HG02623 (cell line): ENCODE measurements around the gene AMACR.

Experiments used
- ATAC-seq: cut with Tn5 transposase; IDR thresholded peaks from one replicate; pipeline ENCODE4 v1.9.1; 2021; ENCODE audit warnings: moderate library complexity; ENCODE audit not compliant: unreplicated experiment

AMACR gene

DNA sequence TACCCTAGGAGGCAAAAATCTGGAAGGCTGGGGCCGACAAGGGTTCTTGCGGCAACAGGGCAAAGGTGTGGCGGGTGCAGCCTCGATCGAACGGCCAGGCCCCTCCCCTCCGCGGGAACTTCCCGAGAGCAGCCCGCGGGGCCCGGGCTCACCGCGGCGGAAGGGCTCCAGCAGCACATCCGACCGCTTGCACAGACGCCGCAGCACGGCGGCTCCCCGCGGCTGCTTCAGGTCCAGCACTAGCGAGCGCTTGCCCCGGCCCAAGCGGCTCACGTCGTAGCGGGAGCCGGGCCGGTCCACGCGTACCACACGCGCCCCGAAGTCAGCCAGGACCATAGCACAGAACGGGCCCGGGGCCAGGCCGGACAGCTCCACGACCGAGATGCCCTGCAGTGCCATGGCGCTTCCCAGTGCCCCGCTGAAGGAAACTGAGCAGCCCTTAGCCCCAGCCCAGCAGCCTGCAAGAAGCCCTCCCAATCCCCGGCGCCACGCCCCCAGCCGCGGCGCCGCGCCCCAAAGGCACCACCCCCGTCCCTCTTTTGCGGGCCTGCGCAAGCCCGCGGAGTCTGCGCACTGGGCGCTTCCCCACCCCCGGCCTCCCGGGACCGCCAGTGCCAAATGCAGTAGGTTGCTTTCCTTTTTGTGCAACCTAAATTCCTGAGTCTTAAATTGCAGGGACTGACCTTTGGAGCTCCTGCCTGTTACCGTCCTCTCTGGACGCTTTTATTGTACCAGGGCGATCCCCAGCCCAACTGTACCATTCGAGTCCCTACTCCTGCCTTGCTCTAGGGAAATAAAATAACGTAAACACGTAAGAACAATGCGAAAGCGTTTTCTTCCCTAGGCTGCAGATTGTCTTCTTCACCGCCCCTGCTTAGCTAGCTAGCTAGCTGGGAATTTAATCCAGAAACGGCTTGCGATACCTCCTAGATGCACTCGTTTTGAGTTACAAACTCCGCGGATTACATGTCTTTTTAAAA lies at the start of gene AMACR:
TSS of gene AMACR (minus strand) at position 430 of the 980 bp plus-strand sequence. CDS start at position 399, 31 bp downstream.
- ATAC-seq, result peak; percentile 85

GRCh38 chr5:34057569-34057968 lies 49.7 kb upstream of the AMACR start:
- no peak for ATAC-seq

GRCh38 chr5:34057118-34057517 lies 49.3 kb upstream of the AMACR start:
- ATAC-seq, result no peak

DNA sequence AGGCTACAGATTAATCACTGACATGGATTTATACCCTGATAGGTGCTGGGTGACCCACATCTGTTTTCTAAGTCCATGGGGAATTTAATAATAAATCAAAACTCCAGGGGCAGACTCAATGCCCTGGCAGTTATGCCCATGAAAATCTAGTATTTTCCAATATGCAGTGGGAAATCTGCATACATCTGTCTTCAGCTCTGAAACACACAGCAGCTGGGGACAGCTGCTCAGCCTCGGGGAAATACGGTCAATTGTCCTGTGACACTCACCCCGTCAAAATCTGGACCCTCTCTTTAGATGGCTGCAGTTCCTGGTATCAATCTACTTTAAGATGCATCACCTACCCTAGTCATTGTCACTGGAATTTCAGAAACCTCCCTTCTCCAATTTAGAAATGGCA lies 47.8 kb upstream of the AMACR start:
- no peak for ATAC-seq

DNA sequence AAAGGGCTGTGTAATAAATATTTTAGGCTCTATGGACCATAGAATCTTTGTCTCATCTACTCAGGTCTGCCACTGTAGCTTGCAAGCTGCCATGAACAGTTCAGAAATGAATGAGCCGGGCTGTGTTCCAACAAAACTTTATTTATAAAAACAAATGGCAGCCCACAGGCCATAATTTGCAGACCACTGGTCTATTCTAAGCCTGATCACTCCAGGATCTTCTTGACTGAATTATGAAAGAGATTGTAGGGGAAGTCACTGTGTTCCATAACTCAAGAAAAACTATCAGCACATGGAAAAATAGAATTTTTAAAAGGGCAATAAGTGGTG lies 46.5 kb upstream of the AMACR start:
- ATAC-seq, result no peak

GRCh38 chr5:34053571-34054399 lies 45.9 kb upstream of the AMACR start:
- ATAC-seq, result no peak

DNA sequence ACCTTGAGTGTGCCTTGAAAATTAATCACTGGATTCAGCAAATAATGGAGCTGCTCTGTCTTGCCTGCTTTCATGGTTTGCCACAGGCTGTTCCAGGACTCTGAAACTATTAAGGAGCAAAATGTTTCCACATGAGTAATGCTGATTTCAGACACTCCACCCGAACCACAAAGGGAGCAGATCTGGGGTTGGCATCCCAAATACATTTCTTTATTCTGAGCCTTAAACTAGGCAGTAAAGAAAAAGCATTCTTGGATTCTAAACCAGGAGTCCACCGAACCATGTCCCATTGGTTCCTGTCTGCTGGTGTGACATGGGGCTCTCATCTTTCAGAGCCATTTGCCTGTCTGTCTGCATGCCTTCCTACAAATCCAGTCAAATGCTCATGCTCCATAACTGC lies 45.3 kb upstream of the AMACR start:
- ATAC-seq, result no peak

DNA sequence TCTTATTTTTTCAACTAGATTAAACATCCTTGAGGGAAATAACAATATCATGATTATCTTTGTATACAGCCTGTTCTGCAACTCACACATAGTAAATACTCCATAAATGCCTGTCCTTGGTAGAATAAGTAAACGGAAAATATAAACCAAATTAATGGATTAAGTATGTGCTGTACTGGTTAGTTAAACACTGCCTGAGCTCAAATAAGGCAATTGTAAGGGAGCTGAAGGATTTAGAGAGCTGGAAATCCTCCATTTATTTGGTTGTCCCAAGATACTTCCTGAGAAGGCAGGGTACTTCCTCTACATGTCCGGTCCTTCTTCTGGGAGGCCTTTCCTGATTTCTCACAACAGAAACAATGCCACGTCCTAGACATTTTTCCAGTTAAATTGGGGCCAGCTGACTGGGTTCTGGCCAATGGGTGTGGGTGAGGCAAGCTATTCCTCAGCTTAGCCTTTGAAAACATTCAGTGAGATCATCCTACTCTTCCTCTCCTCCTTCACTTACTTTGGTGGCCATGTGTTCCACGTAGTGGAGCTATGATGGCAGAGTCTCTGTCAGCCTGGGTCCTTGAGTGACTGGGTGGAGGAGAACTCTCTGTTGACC lies 43.6 kb upstream of the AMACR start:
- no peak for ATAC-seq

DNA sequence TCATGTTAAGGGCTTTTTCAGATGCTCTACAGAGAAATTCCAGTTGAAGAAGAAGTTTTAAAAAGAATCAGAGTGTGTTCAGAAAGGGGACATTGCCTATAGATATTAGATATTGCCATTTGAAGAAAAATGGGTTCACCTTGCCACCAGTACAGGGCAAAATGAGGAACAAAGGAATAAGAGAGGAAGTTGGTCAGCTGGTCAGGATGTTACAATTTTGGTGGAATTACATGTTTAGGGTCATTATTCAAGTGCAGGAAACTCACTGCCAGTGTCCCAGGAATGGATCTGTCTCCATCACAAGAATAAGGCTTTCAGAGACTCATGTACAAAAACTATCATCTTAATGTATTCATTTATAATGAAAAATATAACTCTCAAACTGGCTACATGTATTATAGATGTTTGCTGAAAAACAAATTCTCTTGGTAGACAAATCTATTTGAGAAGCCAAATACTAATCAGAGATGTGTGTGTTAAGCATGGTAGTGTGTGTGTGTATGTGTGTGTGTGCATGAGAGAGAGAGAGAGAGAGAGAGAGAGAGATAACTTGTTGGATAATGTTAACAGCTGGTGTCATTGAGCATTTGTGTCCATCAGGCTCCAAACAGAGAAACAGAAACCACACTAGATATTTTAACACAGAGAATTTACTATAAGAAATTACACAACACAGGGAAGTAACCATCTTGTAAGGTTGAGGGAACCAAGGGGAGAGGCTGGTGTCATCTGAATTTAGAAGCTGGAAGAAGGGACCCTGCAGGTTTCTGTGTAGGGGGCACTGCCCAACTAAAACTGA lies 40.1 kb upstream of the AMACR start:
- ATAC-seq, result no peak

DNA sequence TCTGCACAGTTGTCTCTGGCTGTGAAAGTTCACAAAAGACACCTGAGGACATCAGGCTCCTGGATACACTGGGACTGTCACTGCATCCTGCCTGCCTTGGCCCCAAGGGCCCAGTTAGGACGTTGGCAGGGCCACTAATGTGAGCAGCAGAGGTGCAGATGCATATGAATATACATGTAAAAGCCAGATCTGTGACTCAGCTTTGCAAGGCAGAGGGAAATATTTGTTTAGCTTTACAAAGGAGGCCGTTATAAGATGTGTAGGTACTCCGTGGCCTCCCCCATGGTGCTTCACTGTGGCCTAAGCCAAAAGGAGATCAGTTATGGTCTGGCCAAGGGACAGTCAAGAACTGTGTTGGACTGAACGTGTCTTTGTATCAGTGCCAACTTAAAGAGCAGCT lies 39.3 kb upstream of the AMACR start:
- ATAC-seq, result no peak

DNA sequence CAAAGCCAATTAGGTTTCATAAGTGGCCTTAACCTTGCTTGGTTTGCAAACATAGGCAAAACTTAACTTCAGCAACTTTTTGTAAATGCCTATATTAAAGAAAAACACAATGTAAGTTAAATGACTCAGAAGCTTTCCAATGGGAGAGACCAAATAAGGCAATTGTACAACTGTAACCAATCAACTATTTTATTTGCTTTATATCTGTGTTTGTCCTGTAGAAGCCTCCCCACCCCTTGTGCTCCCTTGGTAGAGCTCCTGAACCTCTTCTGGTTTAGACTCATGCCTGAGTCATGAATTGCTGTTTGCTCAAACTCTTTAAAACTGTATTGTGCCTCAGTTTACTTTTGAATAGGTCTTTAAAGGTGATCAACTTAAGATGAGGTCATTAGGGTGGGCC lies 38.1 kb upstream of the AMACR start:
- no peak for ATAC-seq

DNA sequence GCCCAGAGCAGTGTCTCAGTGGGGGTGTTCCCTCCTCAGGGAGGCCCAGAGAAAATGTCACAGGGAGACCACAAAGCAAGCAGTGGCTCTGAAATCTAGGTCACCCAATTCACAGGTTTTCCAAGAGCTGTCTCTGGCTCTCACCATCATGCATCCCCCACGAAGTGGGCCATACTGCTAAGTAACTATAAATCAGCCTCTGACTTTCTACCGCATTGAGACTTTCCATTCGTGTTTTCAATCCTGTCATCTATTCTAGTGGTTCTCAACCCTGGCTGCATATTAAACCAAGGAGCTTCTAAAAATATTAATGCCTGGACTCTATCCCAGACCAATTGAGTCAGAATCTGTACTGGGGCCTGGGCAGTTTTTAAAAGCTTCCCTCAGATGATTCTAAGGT lies 37.2 kb upstream of the AMACR start:
- ATAC-seq, result no peak

DNA sequence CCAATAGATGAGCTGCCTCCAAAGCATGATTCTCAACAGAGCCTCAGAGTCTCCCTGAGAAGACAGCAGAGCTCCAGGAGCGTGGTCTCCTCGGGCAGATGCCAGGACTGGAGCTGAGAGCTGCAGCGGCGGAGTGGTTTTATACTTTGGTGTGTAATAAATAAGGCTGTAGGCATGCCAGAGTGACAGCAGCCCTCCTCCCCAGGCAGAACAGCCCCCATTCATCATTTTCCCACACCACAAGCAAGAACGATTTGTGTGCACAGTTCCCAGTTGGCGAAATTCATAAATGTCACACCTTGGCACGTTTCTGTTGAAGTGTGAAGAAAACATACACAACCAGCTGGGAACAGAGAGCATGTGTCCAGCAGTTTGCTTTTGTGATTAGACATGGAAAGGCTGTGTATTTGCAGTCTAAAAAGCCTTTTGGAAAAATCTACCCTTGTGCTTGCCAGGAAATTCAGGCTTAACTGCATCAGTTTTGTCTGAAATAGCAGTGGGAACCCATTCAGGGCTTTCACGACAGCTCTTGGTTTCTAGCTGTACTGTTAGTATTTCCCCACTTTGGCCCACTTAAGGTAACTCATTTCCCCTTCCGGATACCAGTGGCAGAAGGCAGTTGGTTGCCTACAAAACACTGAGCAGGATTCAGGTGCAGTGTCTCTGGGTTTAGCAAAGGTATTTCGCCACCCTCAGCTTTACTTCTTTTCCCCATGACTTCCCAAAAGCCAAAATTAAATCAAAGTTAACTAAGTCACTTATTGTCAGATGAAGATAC lies 35.4 kb upstream of the AMACR start, which contains the start of gene C1QTNF3:
TSS of gene C1QTNF3 (minus strand) at position 115 of the 778 bp plus-strand sequence. CDS start at position 27, 88 bp downstream.
- no peak for ATAC-seq

DNA sequence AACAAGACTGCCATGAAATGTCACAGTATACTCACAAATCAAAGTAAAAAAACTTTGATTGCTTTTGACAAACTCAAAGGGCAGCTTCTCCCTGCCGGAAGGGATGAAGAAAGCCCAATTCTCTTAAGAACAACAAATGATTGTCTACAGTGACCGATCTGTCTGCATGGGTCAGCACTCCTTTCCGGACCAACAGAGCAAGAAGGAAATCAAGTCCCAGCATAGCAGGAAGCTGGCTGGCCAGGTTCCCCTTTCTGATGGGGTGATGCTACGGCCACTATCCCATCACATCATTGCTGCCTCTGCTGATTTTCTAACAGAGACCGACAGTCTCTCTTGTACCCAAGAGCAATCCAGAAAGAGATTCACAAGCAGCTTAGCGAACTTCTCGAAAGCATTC lies 34.5 kb upstream of the AMACR start:
- no peak for ATAC-seq

DNA sequence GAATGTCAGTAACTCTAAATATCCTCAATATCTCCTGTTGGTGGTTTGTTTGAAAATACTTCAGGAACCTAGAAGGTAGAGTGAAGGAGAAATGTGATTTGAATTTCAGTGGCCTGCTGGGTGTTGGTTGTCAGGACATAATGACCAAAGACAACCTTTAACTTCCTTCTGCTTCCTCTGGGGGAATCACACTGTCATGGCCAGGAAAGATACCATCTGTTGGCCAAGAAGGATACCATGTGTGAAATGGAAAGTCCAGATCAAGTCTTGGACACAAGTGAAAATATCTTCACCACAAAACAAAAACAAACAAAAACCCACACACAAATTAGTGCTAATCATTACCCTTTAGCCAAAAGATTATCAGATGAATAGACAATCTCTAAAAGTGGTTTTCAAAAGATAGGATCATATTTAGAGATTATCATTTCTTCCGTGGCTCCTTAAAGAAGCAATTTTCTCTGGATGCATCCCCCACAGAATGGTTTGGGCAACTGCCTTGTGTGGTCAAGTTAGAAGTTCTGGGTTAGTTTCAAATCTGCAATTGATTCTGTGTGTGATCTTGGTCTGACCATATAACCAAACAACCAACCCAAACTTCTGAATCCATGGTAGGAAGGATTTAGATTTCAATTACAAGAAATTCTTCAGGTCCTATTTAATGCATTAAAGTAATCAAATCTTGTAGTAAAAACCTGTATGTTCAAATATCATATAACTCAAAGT lies 33.6 kb upstream of the AMACR start:
- no peak for ATAC-seq

GRCh38 chr5:34040472-34040871 lies 32.6 kb upstream of the AMACR start:
- ATAC-seq, result no peak

- no peak for ATAC-seq
These were observed 31.7 kb upstream of the AMACR start for GRCh38 chr5:34039398-34040157.

GRCh38 chr5:34038838-34039237 lies 31.0 kb upstream of the AMACR start:
- no peak for ATAC-seq
